Liver (tissue), 9 donors: Measurements from ENCODE around the gene ULBP1. TPM values are rescaled to one million over a fixed set of nuclear protein-coding genes. Genes with fewer than 3 reads are reported as not detected.

ENCODE experiments used
- DNase-seq: peaks from one replicate; pipeline ENCODE4 v3.0.0-alpha.2; 2017; ENCODE audit warnings: low spot score
- H3K27ac ChIP-seq, 2 donors: one replicate each; pipeline ENCODE4 v1.7.0; 2013; ENCODE audit warnings: inconsistent platforms in 2 of 2, low read length in 2 of 2, control low read depth in 1 of 2, low read depth in 1 of 2, mild to moderate bottlenecking in 1 of 2
- H3K27me3 ChIP-seq, 4 donors: one replicate each; pipeline versions ENCODE4 v1.6.1 to v1.7.0; 2013; ENCODE audit warnings: low read length in 3 of 4, inconsistent platforms in 1 of 4, mild to moderate bottlenecking in 1 of 4, moderate library complexity in 1 of 4; ENCODE audit not compliant: control insufficient read depth in 4 of 4, insufficient read depth in 4 of 4
- H3K36me3 ChIP-seq, 4 donors: one replicate each; pipeline versions ENCODE4 v1.6.1 to v1.7.0; 2013; ENCODE audit warnings: low read length in 3 of 4, mild to moderate bottlenecking in 3 of 4, low read depth in 1 of 4, moderate library complexity in 1 of 4; ENCODE audit not compliant: control insufficient read depth in 4 of 4, insufficient read depth in 3 of 4
- H3K4me1 ChIP-seq, 4 donors: one replicate each; pipeline versions ENCODE4 v1.6.1 to v1.7.0; 2013; ENCODE audit warnings: low read length in 3 of 4, mild to moderate bottlenecking in 3 of 4, moderate library complexity in 1 of 4; ENCODE audit not compliant: control insufficient read depth in 4 of 4, insufficient read depth in 4 of 4
- H3K4me3 ChIP-seq, 3 donors: one replicate each; pipeline versions ENCODE4 v1.6.1 to v1.7.0; 2013; ENCODE audit warnings: low read length in 3 of 3, control low read depth in 1 of 3, low read depth in 1 of 3, mild to moderate bottlenecking in 1 of 3
- H3K9ac ChIP-seq, 2 donors: one replicate each; pipeline ENCODE4 v1.7.0; 2013; ENCODE audit warnings: low read length in 2 of 2, mild to moderate bottlenecking in 2 of 2, moderate library complexity in 2 of 2, control low read depth in 1 of 2, low read depth in 1 of 2
- H3K9me3 ChIP-seq, 4 donors: one replicate each; pipeline versions ENCODE4 v1.6.1 to v1.7.0; 2013; ENCODE audit warnings: low read length in 3 of 4; ENCODE audit not compliant: control insufficient read depth in 4 of 4
- ATF3 ChIP-seq: IDR thresholded peaks from 2 replicates; pipeline ENCODE4 v1.6.1; 2016; ENCODE audit warnings: antibody characterized with exemption
- EGR1 ChIP-seq, 2 donors: IDR thresholded peaks; 2 replicates each; pipeline ENCODE4 v1.6.1; 2016 to 2018; ENCODE audit warnings: antibody characterized with exemption in 2 of 2, low read depth in 2 of 2
- FOXA1 ChIP-seq: IDR thresholded peaks from 2 replicates; pipeline ENCODE4 v1.6.1; 2016; ENCODE audit warnings: antibody characterized with exemption
- FOXA2 ChIP-seq: IDR thresholded peaks from 2 replicates; pipeline ENCODE4 v1.6.1; 2016; ENCODE audit warnings: antibody characterized with exemption
- GABPA ChIP-seq, 2 donors: IDR thresholded peaks in 1 of 2; conservative IDR thresholded peaks in 1 of 2; 2 replicates each; pipeline ENCODE4 v1.6.1; 2016; ENCODE audit warnings: antibody characterized with exemption in 2 of 2, mild to moderate bottlenecking in 1 of 2, moderate library complexity in 1 of 2
- HNF4A ChIP-seq, 2 donors: conservative IDR thresholded peaks; 2 replicates each; pipeline ENCODE4 v1.6.1; 2016; ENCODE audit warnings: antibody characterized with exemption in 2 of 2, mild to moderate bottlenecking in 2 of 2
- HNF4G ChIP-seq: IDR thresholded peaks from 2 replicates; pipeline ENCODE4 v1.6.1; 2016; ENCODE audit warnings: antibody characterized with exemption
- JUND ChIP-seq, 2 donors: IDR thresholded peaks; 2 replicates each; pipeline ENCODE4 v1.6.1; 2016; ENCODE audit warnings: antibody characterized with exemption in 2 of 2
- NR2F2 ChIP-seq: IDR thresholded peaks from 2 replicates; pipeline ENCODE4 v1.6.1; 2016; ENCODE audit warnings: antibody characterized with exemption
- RAD21 ChIP-seq, 2 donors: IDR thresholded peaks; 2 replicates each; pipeline ENCODE4 v1.6.1; 2016; ENCODE audit warnings: antibody characterized with exemption in 2 of 2, mild to moderate bottlenecking in 2 of 2
- RXRA ChIP-seq, 2 donors: IDR thresholded peaks; 2 replicates each; pipeline ENCODE4 v1.6.1; 2017 to 2018; ENCODE audit warnings: antibody characterized with exemption in 2 of 2, mild to moderate bottlenecking in 1 of 2
- SP1 ChIP-seq: IDR thresholded peaks from 2 replicates; pipeline ENCODE4 v1.6.1; 2018; ENCODE audit warnings: antibody characterized with exemption, mild to moderate bottlenecking
- TAF1 ChIP-seq: conservative IDR thresholded peaks from 2 replicates; pipeline ENCODE4 v1.6.1; 2016; ENCODE audit warnings: antibody characterized with exemption, mild to moderate bottlenecking
- YY1 ChIP-seq: IDR thresholded peaks from 2 replicates; pipeline ENCODE4 v1.6.1; 2016; ENCODE audit warnings: antibody characterized with exemption, mild to moderate bottlenecking
- ZBTB33 ChIP-seq: IDR thresholded peaks from 2 replicates; pipeline ENCODE4 v1.6.1; 2016; ENCODE audit warnings: antibody characterized with exemption
- WGBS: extraction: QIAGEN DNeasy Blood & Tissue Kit; methylation state at CpG from one replicate; pipeline ENCODE4 v1.1.7; 2013; 5-methylcytosine and 5-hydroxymethylcytosine counted together
- polyA plus RNA-seq, 2 donors: library from polyadenylated mRNA; stranded (reverse) in 1 of 2; unstranded in 1 of 2; fragments of 200-250 nt in 1 of 2; fragments of >200 nt in 1 of 2; fragmentation: Nextera tagmentation in 1 of 2; extraction: Ambion mirVana in 1 of 2; gene quantifications; one replicate each; pipeline versions ENCODE4 v1.2.1 to v1.2.3, GENCODE V29; 2013 to 2015
- total RNA-seq, 2 donors: library from RNA; depleted of rRNA; stranded (reverse); fragments of >200 nt; gene quantifications; one replicate each; pipeline ENCODE4 v1.2.3, GENCODE V29; 2014
- TF ChIP-seq, protein P1 (sequence below): IDR thresholded peaks from 2 replicates; pipeline ENCODE4 v1.6.1; 2016; ENCODE audit warnings: antibody characterized with exemption, mild to moderate bottlenecking
- TF ChIP-seq, protein P2 (sequence below): fragments of 150-350 bp; IDR thresholded peaks from 2 replicates; pipeline ENCODE4 v1.5.1; 2017; ENCODE audit warnings: improper control_type of control experiment, low read depth, low read length; ENCODE audit not compliant: missing input control
- donor health status: healthy.
- donor health status: healthy.
- donor health status: healthy.
- donor health status: healthy.
- donor health status: healthy.

ULBP1 gene
- total and polyA plus RNA-seq, 4 donors, result under 0.01 to 0.05 (median 0.03) TPM; not detected in 1

GRCh38 chr6:150001295-150002008, 37.7 kb downstream of the ULBP1 start:
- WGBS, result 79% methylated on average over 3 of the region's 3 CpGs
- peaks cover 0 to 14% (median 2%) of the 10 kb centered on the region in 4 donors for H3K4me1 ChIP-seq
- no peak for DNase-seq
- TF ChIP-seq RAD21 (IDR thresholded peaks at IDR 0.05), result no peak
- no peak for TF ChIP-seq ATF3
- TF ChIP-seq EGR1 (IDR thresholded peaks at IDR 0.05; ENCODE audit: low read depth in 2 of 2), result no peak
- TF ChIP-seq HNF4A (conservative IDR thresholded peaks at IDR 0.05), result no peak
- TF ChIP-seq SP1, result no peak
- no peak for TF ChIP-seq NR2F2
- TF ChIP-seq FOXA1, result no peak
- TF ChIP-seq GABPA (IDR thresholded peaks at IDR 0.05 in 1 of 2, conservative IDR thresholded peaks at IDR 0.05 in 1 of 2), result no peak
- no peak for TF ChIP-seq HNF4G
- no peak for TF ChIP-seq TAF1
- TF ChIP-seq, protein P1, sequence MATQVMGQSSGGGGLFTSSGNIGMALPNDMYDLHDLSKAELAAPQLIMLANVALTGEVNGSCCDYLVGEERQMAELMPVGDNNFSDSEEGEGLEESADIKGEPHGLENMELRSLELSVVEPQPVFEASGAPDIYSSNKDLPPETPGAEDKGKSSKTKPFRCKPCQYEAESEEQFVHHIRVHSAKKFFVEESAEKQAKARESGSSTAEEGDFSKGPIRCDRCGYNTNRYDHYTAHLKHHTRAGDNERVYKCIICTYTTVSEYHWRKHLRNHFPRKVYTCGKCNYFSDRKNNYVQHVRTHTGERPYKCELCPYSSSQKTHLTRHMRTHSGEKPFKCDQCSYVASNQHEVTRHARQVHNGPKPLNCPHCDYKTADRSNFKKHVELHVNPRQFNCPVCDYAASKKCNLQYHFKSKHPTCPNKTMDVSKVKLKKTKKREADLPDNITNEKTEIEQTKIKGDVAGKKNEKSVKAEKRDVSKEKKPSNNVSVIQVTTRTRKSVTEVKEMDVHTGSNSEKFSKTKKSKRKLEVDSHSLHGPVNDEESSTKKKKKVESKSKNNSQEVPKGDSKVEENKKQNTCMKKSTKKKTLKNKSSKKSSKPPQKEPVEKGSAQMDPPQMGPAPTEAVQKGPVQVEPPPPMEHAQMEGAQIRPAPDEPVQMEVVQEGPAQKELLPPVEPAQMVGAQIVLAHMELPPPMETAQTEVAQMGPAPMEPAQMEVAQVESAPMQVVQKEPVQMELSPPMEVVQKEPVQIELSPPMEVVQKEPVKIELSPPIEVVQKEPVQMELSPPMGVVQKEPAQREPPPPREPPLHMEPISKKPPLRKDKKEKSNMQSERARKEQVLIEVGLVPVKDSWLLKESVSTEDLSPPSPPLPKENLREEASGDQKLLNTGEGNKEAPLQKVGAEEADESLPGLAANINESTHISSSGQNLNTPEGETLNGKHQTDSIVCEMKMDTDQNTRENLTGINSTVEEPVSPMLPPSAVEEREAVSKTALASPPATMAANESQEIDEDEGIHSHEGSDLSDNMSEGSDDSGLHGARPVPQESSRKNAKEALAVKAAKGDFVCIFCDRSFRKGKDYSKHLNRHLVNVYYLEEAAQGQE, result no peak
- no peaks in the 10 kb centered on the region for H3K36me3 ChIP-seq
- H3K9ac ChIP-seq, result no peak overlapping the region
- no peaks in the 10 kb centered on the region for H3K9me3 ChIP-seq
- no peak overlapping the region for H3K27ac ChIP-seq
- H3K27me3 ChIP-seq, result no peaks in the 10 kb centered on the region
- H3K4me3 ChIP-seq, result no peak overlapping the region

DNA sequence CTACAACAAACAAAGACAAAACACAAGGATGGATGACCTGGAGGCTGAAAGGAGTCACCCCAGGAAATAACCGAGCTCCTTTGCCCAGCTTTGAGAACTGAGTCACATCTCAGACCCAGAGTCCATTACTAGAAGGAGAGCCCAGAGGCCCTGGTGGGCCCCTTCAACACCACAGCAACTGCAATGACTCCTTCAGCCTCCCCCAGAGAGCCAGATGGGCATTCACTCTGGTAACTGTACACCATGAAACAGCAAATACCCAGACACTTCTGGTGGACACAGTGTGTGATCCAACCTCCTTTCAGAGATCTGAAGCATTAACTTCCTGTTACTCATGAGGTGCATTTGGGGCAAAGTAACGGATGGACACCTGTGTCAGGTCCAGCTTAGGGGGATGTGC, 39.0 kb downstream of the ULBP1 start:
- Histone ChIP-seq H3K4me1 (peaks cover 0 to 14% (median 2%) of the 10 kb centered on the region in 4 donors), H3K36me3 (no peaks in the 10 kb centered on the region), H3K9me3 (no peaks in the 10 kb centered on the region), H3K4me3 (no peak overlapping the region), H3K9ac (no peak overlapping the region), H3K27ac (no peak overlapping the region), H3K27me3 (no peaks in the 10 kb centered on the region)
- TF ChIP-seq, protein P2, sequence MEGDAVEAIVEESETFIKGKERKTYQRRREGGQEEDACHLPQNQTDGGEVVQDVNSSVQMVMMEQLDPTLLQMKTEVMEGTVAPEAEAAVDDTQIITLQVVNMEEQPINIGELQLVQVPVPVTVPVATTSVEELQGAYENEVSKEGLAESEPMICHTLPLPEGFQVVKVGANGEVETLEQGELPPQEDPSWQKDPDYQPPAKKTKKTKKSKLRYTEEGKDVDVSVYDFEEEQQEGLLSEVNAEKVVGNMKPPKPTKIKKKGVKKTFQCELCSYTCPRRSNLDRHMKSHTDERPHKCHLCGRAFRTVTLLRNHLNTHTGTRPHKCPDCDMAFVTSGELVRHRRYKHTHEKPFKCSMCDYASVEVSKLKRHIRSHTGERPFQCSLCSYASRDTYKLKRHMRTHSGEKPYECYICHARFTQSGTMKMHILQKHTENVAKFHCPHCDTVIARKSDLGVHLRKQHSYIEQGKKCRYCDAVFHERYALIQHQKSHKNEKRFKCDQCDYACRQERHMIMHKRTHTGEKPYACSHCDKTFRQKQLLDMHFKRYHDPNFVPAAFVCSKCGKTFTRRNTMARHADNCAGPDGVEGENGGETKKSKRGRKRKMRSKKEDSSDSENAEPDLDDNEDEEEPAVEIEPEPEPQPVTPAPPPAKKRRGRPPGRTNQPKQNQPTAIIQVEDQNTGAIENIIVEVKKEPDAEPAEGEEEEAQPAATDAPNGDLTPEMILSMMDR, result no peak
- TF ChIP-seq, protein P1, result no peak
- TF ChIP-seq TAF1 (no peak), ZBTB33 (no peak), RAD21 (IDR thresholded peaks at IDR 0.05) (no peak), HNF4G (no peak), FOXA2 (no peak), SP1 (no peak), NR2F2 (no peak), YY1 (no peak), GABPA (IDR thresholded peaks at IDR 0.05 in 1 of 2, conservative IDR thresholded peaks at IDR 0.05 in 1 of 2) (no peak), RXRA (IDR thresholded peaks at IDR 0.05) (no peak), JUND (IDR thresholded peaks at IDR 0.05) (no peak), FOXA1 (no peak), HNF4A (conservative IDR thresholded peaks at IDR 0.05) (no peak)
- 98% methylated on average over 2 of the region's 2 CpGs for WGBS
- no peak for DNase-seq
